Measurements from ENCODE around the gene SCAMP4. TPM values are rescaled to one million over a fixed set of nuclear protein-coding genes. Genes with fewer than 3 reads are reported as not detected.
A peak's percentile ranks its signal among the peaks of the same experiment; 100 is the strongest.

The SCAMP4 gene
- total and polyA plus RNA-seq, 9 donors = 14.9 to 45.3 (median 31.7) TPM

DNA sequence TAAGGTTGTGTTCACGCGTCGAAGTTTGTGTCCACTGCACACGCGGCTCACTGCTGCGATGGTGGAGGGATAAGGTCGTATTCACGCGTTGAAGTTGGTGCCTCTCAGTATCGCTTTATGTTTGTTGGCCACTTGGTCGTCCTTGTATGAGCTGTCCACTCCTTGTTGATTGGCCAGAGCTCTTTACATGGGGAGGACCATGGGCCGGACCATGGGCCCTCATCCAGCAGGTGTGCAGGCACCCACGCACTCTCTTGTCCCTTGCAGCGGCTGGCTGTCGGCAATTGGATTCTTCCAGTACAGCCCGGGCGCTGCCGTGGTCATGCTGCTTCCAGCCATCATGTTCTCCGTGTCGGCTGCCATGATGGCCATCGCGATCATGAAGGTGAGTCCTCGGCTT, 17.6 kb downstream of the SCAMP4 start:
- Histone ChIP-seq H3K27me3 (ENCODE audit: control insufficient read depth, insufficient read depth, low read length) (no peaks in the 10 kb centered on the region), H3K9me3 (replicated peaks; ENCODE audit: control insufficient read depth, low read depth, low read length) (no peaks in the 10 kb centered on the region), H3K4me1 (ENCODE audit: control insufficient read depth, insufficient read depth, low read length) (no peaks in the 10 kb centered on the region), H3K27ac (ENCODE audit: low read length) (no peak overlapping the region), H3K36me3 (ENCODE audit: control insufficient read depth, insufficient read depth, low read length) (peaks cover 62% of the 10 kb centered on the region), H3K4me3 (ENCODE audit: low read length) (no peak overlapping the region)
- 93% methylated on average over 23 of the region's 23 CpGs for WGBS (ENCODE audit: insufficient coverage)
- DNase-seq = no peak

DNA sequence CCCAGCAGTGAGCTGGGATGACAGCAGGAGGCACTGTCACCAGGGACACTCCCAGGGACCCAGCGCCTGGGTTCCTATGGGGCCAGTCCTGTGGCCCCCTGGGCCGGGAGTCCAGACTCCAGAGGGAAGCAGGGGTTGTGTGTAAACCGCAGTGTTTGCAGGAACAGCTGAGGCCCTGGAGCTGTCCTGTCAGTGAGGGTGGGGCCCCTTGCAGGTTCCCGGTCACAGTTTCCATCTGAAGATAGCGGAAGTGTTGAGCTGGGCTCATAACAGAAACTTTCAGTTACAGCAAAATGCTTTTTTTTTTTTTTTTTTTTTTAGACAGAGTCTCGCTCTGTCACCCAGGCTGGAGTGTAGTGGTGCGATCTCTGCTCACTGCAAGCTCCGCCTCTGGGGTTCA, 18.1 kb downstream of the SCAMP4 start:
- Histone ChIP-seq H3K4me3 (ENCODE audit: low read length) (no peak overlapping the region), H3K4me1 (ENCODE audit: control insufficient read depth, insufficient read depth, low read length) (no peaks in the 10 kb centered on the region), H3K36me3 (ENCODE audit: control insufficient read depth, insufficient read depth, low read length) (peaks cover 58% of the 10 kb centered on the region), H3K9me3 (replicated peaks; ENCODE audit: control insufficient read depth, low read depth, low read length) (no peaks in the 10 kb centered on the region), H3K27ac (ENCODE audit: low read length) (no peak overlapping the region), H3K27me3 (ENCODE audit: control insufficient read depth, insufficient read depth, low read length) (no peaks in the 10 kb centered on the region)
- no CpG with 5 or more reads among the region's 8 CpGs for WGBS (ENCODE audit: insufficient coverage)
- peak; percentile 72 for DNase-seq

DNA sequence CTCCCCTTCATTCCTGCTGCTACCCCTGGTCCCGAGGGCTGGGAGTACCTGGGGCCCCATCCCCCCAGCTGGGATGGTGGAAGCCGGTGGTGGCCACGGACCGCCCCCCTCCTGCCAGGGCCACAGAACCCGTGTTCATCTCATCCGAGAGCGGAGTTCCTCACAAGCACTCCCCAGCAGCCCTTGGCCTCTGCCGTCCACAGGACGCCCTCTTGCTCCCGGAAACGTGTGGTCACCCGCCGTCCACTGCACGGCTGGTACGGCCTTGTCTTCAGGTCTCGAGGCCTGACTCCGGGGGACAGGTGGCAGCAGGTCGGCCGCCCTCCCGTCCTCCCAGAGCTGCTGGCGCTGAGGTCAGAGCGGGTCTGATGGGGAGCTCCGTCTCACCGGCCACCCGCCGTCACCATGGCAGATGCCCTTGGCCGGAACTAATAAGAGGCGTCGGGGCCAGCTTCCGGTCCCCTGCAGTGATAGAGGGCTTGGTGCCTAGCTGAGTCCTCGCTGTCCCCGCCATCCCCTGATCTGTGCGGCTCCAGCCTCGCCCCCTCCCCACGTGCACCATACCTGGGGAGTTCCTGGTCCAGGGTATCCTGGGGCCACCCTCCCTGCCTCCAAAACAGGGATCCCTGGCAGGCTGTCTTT, 19.2 kb downstream of the SCAMP4 start:
- Histone ChIP-seq H3K36me3 (ENCODE audit: control insufficient read depth, insufficient read depth, low read length) (peaks cover 49% of the 10 kb centered on the region), H3K4me1 (ENCODE audit: control insufficient read depth, insufficient read depth, low read length) (peaks cover 4% of the 10 kb centered on the region), H3K9me3 (replicated peaks; ENCODE audit: control insufficient read depth, low read depth, low read length) (no peaks in the 10 kb centered on the region), H3K27ac (ENCODE audit: low read length) (no peak overlapping the region), H3K4me3 (ENCODE audit: low read length) (no peak overlapping the region), H3K27me3 (ENCODE audit: control insufficient read depth, insufficient read depth, low read length) (peaks cover 4% of the 10 kb centered on the region)
- no peak for DNase-seq
- WGBS (ENCODE audit: insufficient coverage) = 90% methylated on average over 35 of the region's 35 CpGs

DNA sequence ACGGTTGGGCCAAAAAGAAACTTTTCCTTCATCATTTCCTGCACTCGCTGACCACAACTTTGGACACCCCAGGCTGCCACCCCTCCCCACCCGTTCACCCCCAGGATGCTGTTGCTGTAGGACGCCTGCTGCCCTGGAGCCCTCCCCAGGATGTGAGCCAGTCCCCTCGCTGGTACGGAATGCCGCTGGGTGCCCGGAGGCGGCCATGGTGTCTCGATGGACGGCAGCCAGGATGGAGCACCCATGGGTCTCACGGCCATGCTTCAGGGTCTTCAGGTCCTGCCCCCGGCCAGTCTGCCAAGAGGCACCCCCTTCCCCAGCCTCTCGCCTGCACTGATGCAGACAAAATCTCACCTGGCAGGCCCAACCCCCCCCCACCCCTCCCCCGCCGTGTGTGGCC, 20.3 kb downstream of the SCAMP4 start:
- 79% methylated on average over 13 of the region's 16 CpGs for whole genome bisulfite sequencing (ENCODE audit: insufficient coverage)
- no peak overlapping the region for H3K4me3 ChIP-seq (ENCODE audit: low read length)
- H3K27ac ChIP-seq (ENCODE audit: low read length) = no peak overlapping the region
- H3K27me3 ChIP-seq (ENCODE audit: control insufficient read depth, insufficient read depth, low read length) = peaks cover 7% of the 10 kb centered on the region
- peaks cover 11% of the 10 kb centered on the region for H3K4me1 ChIP-seq (ENCODE audit: control insufficient read depth, insufficient read depth, low read length)
- H3K9me3 ChIP-seq (replicated peaks; ENCODE audit: control insufficient read depth, low read depth, low read length) = no peaks in the 10 kb centered on the region
- DNase-seq = no peak
- peaks cover 42% of the 10 kb centered on the region for H3K36me3 ChIP-seq (ENCODE audit: control insufficient read depth, insufficient read depth, low read length)

DNA sequence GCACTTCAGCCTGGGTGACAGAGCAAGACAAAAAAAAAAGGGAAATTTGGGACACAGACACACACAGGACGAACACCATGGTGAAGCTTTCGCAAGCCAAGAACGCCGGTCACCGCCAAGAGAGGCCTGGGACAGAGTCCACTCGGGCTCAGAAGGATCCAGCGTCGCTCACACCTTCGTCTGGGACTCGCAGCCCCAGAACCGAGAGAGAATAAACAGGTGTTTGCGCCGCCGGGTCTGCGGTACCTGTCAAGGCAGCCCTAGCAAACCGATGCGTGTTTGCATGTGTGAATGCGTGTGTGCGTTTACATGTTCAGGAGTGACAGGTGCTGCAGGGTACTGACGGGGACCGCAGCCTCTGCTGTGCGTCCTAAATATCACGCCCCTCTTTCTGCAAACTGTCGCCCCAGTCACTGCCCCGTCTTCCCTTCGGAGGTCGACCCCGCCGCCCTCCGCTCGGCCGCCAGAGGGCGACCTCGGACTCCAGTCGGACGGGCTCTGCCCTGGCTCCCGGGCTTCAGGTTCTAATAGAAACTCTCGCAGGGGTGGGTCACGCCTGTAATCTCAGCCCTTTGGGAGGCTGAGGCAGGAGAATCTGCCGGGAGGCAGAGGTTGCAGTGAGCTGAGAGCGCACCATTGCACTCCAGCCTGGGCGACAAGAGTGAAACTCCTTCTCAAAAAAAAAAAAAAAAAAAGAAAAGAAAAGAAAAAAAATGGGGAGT, 24.0 kb downstream of the SCAMP4 start:
- Histone ChIP-seq H3K4me1 (ENCODE audit: control insufficient read depth, insufficient read depth, low read length) (peaks cover 11% of the 10 kb centered on the region), H3K9me3 (replicated peaks; ENCODE audit: control insufficient read depth, low read depth, low read length) (no peaks in the 10 kb centered on the region), H3K27me3 (ENCODE audit: control insufficient read depth, insufficient read depth, low read length) (peaks cover 7% of the 10 kb centered on the region), H3K27ac (ENCODE audit: low read length) (no peak overlapping the region), H3K4me3 (ENCODE audit: low read length) (peak overlapping the region; percentile 35), H3K36me3 (ENCODE audit: control insufficient read depth, insufficient read depth, low read length) (peaks cover 9% of the 10 kb centered on the region)
- DNase-seq = peak; percentile 76
- WGBS (ENCODE audit: insufficient coverage) = 16% methylated on average over 31 of the region's 42 CpGs

DNA sequence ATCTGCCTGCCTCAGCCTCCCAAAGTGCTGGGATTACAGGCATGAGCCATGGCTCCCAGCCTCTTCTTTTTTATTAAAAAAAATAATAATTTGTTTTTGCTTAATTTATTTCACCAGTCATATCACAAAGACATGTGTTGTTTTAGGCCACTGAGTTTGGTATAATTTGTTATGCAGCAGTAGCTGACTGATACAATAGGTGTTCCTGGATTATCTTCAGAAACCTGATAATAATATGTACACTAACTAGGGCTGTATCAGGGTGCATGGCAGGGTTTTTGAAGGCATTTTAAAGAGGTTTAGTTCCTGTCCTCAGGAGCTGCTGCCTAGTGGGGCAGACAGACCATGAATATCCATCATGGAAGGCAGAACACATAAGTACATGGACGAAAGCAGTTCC, 26.2 kb downstream of the SCAMP4 start:
- peaks cover 7% of the 10 kb centered on the region for H3K27me3 ChIP-seq (ENCODE audit: control insufficient read depth, insufficient read depth, low read length)
- no peaks in the 10 kb centered on the region for H3K36me3 ChIP-seq (ENCODE audit: control insufficient read depth, insufficient read depth, low read length)
- 88% methylated on average over 1 of the region's 1 CpG for WGBS (ENCODE audit: insufficient coverage)
- H3K4me1 ChIP-seq (ENCODE audit: control insufficient read depth, insufficient read depth, low read length) = peaks cover 22% of the 10 kb centered on the region
- H3K9me3 ChIP-seq (replicated peaks; ENCODE audit: control insufficient read depth, low read depth, low read length) = no peaks in the 10 kb centered on the region
- no peak overlapping the region for H3K4me3 ChIP-seq (ENCODE audit: low read length)
- no peak for DNase-seq
- H3K27ac ChIP-seq (ENCODE audit: low read length) = no peak overlapping the region

DNA sequence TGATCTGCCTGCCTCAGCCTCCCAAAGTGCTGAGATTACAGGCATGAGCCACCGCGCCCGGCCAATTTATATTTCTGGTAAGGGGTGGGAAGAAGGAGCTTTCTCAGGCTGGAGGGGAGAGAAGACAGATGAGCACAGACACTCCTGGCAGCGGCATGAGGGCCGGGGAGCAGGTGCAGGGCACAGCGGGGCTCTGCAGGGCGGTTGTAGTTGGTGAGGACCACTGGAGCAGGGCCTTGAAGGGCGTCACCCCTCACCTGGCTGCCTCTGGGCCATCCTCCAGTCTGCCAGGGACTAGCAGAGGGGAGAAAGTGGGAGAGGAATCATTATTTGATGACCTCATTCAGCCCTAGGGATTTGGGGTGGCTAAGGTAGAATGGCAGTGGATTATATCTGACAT, 27.2 kb downstream of the SCAMP4 start:
- 79% methylated on average over 5 of the region's 8 CpGs for WGBS (ENCODE audit: insufficient coverage)
- Histone ChIP-seq H3K9me3 (replicated peaks; ENCODE audit: control insufficient read depth, low read depth, low read length) (no peaks in the 10 kb centered on the region), H3K27ac (ENCODE audit: low read length) (no peak overlapping the region), H3K4me1 (ENCODE audit: control insufficient read depth, insufficient read depth, low read length) (peaks cover 25% of the 10 kb centered on the region), H3K36me3 (ENCODE audit: control insufficient read depth, insufficient read depth, low read length) (no peaks in the 10 kb centered on the region), H3K27me3 (ENCODE audit: control insufficient read depth, insufficient read depth, low read length) (peaks cover 7% of the 10 kb centered on the region), H3K4me3 (ENCODE audit: low read length) (no peak overlapping the region)
- DNase-seq = no peak

DNA sequence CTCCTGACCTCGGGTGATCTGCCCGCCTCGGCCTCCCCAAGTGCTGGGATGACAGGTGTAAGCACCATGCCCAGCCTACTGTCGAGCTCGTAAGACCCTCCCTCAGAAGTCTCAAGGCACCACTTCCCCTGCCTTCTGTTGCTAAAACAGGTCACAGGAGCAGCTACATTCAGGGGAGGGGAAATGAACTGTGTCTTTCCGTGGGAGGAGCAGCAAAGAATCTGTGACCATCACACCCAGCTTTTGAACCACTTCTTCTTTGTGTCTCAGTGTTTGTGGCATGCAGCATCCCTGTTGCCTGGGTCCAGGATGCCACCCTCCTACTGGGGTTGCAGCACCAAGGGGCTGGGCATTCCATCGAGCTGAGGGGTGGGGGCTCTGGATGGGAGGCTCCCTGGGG, 28.0 kb downstream of the SCAMP4 start:
- H3K4me3 ChIP-seq (ENCODE audit: low read length) = no peak overlapping the region
- H3K27me3 ChIP-seq (ENCODE audit: control insufficient read depth, insufficient read depth, low read length) = peaks cover 7% of the 10 kb centered on the region
- no peak overlapping the region for H3K27ac ChIP-seq (ENCODE audit: low read length)
- no peak for DNase-seq
- 68% methylated on average over 5 of the region's 7 CpGs for WGBS (ENCODE audit: insufficient coverage)
- peaks cover 25% of the 10 kb centered on the region for H3K4me1 ChIP-seq (ENCODE audit: control insufficient read depth, insufficient read depth, low read length)
- H3K36me3 ChIP-seq (ENCODE audit: control insufficient read depth, insufficient read depth, low read length) = no peaks in the 10 kb centered on the region
- H3K9me3 ChIP-seq (replicated peaks; ENCODE audit: control insufficient read depth, low read depth, low read length) = no peaks in the 10 kb centered on the region

DNA sequence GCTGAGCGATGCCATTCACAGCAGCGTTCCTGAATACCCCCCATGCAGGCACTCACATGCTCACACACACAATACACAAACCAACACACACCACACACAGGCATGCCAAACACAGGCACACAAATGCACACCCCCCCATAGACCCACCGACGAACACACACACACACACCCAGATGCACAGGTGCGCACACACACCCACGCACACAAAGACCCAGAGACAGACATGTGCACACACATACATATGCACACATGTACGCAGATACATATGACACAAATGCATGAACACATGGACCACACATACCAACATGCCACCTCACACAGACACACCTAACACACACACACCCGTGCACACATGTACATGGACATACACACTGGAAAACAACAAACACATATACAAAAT, 28.7 kb downstream of the SCAMP4 start:
- Histone ChIP-seq H3K36me3 (ENCODE audit: control insufficient read depth, insufficient read depth, low read length) (no peaks in the 10 kb centered on the region), H3K27ac (ENCODE audit: low read length) (no peak overlapping the region), H3K27me3 (ENCODE audit: control insufficient read depth, insufficient read depth, low read length) (peaks cover 7% of the 10 kb centered on the region), H3K4me3 (ENCODE audit: low read length) (no peak overlapping the region), H3K9me3 (replicated peaks; ENCODE audit: control insufficient read depth, low read depth, low read length) (no peaks in the 10 kb centered on the region), H3K4me1 (ENCODE audit: control insufficient read depth, insufficient read depth, low read length) (peaks cover 25% of the 10 kb centered on the region)
- WGBS (ENCODE audit: insufficient coverage) = 89% methylated on average over 8 of the region's 8 CpGs
- DNase-seq = no peak

DNA sequence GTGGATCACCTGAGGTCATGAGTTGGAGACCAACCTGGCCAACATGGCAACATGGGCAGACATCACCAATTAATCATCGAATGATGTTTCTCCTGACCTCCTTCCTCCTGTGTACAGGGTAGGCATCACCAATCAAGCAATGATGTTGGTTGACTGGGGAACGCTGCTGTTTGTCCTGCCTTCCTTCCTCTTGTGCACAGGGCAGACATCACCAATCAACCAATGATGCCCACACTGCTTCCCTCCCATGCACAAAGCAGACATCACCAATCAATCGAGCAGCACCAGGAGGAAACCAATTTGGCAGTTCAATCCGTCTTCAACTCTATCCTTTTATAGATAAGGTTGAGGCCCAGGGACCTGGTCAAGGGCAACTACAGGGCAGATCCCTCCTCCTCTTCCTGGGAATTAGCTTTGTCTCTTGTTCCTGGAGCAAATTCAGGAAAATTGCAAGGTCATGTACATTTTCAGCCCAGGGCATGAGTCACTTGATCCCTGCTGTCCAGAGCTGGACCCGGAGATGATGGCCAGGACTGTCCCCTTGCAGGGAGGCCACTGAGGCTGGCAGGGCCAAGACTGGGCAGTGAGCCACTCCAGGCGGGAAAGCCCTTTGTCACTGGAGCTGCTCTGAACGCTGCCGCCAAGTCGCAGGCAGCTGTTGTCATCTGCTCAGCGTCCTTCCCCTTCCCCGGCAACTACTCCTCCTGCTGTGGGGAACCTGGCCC, 30.4 kb downstream of the SCAMP4 start:
- peak; percentile 73 for DNase-seq
- H3K27me3 ChIP-seq (ENCODE audit: control insufficient read depth, insufficient read depth, low read length) = no peaks in the 10 kb centered on the region
- peak overlapping the region; percentile 85 for H3K27ac ChIP-seq (ENCODE audit: low read length)
- no peaks in the 10 kb centered on the region for H3K36me3 ChIP-seq (ENCODE audit: control insufficient read depth, insufficient read depth, low read length)
- 50% methylated on average over 8 of the region's 11 CpGs for WGBS (ENCODE audit: insufficient coverage)
- H3K9me3 ChIP-seq (replicated peaks; ENCODE audit: control insufficient read depth, low read depth, low read length) = no peaks in the 10 kb centered on the region
- no peak overlapping the region for H3K4me3 ChIP-seq (ENCODE audit: low read length)
- H3K4me1 ChIP-seq (ENCODE audit: control insufficient read depth, insufficient read depth, low read length) = peaks cover 24% of the 10 kb centered on the region
